ENCODE results near the gene NFATC2IP. TPM values are rescaled to one million over a fixed set of nuclear protein-coding genes. Genes with fewer than 3 reads are reported as not detected.

Gene NFATC2IP
- total and polyA plus RNA-seq, 9 of the 15 experiments (the other 6 are each of a cell fraction or from before 2014, with no cell fraction given): 15.6 to 106 (median 46.9) TPM

DNA sequence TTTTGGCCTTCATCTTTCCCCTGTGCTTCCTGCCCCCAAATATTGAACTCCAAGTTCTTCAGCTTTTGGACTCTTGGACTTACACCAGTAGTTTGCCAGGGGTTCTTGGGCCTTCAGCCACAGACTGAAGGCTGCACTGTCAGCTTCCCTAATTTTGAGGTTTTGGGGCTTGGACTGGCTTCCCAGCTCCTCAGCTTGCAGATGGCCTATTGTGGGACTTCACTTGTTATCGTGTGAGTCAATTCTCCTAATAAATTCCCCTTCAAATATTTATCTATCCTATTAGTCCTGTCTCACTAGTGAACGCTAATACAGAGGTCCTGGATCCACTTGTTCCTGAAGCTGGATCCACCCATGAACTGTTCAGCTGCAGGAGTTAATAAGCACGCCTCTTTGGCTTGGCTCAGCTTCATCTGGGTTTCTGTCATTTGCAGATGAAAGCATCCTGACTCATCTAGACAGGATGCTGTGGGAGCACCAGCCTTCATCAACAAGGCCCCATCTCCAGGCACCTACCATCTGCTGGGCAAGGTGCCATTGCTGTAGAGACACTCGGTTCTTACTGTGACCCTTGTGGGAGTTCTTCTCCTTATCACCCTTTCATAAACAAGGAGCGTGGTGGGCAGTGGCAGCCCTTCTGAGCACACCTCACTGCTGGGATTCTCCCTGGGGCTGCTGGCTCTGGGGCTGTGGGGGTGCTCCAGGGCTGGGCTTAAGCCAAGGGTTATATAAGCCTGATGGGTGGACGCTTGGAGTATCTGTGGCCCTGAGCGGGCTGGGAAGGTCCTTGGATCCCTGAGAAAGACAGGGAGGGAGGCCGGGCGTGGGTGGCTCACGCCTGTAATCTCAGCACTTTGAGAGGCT is 57.2 kb downstream of the NFATC2IP start (continued):
- TF ChIP-seq, protein P1, sequence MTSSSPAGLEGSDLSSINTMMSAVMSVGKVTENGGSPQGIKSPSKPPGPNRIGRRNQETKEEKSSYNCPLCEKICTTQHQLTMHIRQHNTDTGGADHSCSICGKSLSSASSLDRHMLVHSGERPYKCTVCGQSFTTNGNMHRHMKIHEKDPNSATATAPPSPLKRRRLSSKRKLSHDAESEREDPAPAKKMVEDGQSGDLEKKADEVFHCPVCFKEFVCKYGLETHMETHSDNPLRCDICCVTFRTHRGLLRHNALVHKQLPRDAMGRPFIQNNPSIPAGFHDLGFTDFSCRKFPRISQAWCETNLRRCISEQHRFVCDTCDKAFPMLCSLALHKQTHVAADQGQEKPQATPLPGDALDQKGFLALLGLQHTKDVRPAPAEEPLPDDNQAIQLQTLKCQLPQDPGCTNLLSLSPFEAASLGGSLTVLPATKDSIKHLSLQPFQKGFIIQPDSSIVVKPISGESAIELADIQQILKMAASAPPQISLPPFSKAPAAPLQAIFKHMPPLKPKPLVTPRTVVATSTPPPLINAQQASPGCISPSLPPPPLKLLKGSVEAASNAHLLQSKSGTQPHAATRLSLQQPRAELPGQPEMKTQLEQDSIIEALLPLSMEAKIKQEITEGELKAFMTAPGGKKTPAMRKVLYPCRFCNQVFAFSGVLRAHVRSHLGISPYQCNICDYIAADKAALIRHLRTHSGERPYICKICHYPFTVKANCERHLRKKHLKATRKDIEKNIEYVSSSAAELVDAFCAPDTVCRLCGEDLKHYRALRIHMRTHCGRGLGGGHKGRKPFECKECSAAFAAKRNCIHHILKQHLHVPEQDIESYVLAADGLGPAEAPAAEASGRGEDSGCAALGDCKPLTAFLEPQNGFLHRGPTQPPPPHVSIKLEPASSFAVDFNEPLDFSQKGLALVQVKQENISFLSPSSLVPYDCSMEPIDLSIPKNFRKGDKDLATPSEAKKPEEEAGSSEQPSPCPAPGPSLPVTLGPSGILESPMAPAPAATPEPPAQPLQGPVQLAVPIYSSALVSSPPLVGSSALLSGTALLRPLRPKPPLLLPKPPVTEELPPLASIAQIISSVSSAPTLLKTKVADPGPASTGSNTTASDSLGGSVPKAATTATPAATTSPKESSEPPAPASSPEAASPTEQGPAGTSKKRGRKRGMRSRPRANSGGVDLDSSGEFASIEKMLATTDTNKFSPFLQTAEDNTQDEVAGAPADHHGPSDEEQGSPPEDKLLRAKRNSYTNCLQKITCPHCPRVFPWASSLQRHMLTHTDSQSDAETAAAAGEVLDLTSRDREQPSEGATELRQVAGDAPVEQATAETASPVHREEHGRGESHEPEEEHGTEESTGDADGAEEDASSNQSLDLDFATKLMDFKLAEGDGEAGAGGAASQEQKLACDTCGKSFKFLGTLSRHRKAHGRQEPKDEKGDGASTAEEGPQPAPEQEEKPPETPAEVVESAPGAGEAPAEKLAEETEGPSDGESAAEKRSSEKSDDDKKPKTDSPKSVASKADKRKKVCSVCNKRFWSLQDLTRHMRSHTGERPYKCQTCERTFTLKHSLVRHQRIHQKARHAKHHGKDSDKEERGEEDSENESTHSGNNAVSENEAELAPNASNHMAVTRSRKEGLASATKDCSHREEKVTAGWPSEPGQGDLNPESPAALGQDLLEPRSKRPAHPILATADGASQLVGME (CRISPR knock-in tag; IDR thresholded peaks at IDR 0.05): no peak
- TF ChIP-seq NFE2 (IDR thresholded peaks at IDR 0.05; ENCODE audit: low read depth): no peak
- TF ChIP-seq CBX5 (IDR thresholded peaks at IDR 0.05; ENCODE audit: borderline replicate concordance, low read depth): no peak
- no peak for TF ChIP-seq ZNF12 (CRISPR knock-in tag; IDR thresholded peaks at IDR 0.05)
- no peak for TF ChIP-seq RBM17 (IDR thresholded peaks at IDR 0.05; ENCODE audit: borderline replicate concordance, low read depth, low read length)
- TF ChIP-seq, protein P2, sequence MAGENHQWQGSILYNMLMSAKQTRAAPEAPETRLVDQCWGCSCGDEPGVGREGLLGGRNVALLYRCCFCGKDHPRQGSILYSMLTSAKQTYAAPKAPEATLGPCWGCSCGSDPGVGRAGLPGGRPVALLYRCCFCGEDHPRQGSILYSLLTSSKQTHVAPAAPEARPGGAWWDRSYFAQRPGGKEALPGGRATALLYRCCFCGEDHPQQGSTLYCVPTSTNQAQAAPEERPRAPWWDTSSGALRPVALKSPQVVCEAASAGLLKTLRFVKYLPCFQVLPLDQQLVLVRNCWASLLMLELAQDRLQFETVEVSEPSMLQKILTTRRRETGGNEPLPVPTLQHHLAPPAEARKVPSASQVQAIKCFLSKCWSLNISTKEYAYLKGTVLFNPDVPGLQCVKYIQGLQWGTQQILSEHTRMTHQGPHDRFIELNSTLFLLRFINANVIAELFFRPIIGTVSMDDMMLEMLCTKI (IDR thresholded peaks at IDR 0.05; ENCODE audit: partially characterized antibody): no peak
- TF ChIP-seq MEF2A (IDR thresholded peaks at IDR 0.05; ENCODE audit: control insufficient read depth, low read depth, low read length): no peak
- no peak for TF ChIP-seq RFX1 (IDR thresholded peaks at IDR 0.05)
- peak; percentile 47; the same call in 1 of the 2 replicates for TF ChIP-seq FOSL1 (tag; conservative IDR thresholded peaks at IDR 0.05)
- TF ChIP-seq GATAD2B (IDR thresholded peaks at IDR 0.05; ENCODE audit: borderline replicate concordance): no peak
- TF ChIP-seq, protein P3, sequence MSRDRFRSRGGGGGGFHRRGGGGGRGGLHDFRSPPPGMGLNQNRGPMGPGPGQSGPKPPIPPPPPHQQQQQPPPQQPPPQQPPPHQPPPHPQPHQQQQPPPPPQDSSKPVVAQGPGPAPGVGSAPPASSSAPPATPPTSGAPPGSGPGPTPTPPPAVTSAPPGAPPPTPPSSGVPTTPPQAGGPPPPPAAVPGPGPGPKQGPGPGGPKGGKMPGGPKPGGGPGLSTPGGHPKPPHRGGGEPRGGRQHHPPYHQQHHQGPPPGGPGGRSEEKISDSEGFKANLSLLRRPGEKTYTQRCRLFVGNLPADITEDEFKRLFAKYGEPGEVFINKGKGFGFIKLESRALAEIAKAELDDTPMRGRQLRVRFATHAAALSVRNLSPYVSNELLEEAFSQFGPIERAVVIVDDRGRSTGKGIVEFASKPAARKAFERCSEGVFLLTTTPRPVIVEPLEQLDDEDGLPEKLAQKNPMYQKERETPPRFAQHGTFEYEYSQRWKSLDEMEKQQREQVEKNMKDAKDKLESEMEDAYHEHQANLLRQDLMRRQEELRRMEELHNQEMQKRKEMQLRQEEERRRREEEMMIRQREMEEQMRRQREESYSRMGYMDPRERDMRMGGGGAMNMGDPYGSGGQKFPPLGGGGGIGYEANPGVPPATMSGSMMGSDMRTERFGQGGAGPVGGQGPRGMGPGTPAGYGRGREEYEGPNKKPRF (IDR thresholded peaks at IDR 0.05; ENCODE audit: low read depth, low read length): no peak
- no peak for TF ChIP-seq ZKSCAN8 (CRISPR knock-in tag; IDR thresholded peaks at IDR 0.05)
- no peak for TF ChIP-seq NUFIP1 (IDR thresholded peaks at IDR 0.05; ENCODE audit: partially characterized antibody)
- TF ChIP-seq, protein P4, sequence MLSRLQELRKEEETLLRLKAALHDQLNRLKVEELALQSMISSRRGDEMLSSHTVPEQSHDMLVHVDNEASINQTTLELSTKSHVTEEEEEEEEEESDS (CRISPR knock-in tag; IDR thresholded peaks at IDR 0.05): no peak
- TF ChIP-seq CREM (IDR thresholded peaks at IDR 0.05; ENCODE audit: low read depth): peak; percentile 27; the same call in 1 of the 2 replicates
- TF ChIP-seq PRMT5 (CRISPR knock-in tag; IDR thresholded peaks at IDR 0.05): no peak
- TF ChIP-seq, protein P5, sequence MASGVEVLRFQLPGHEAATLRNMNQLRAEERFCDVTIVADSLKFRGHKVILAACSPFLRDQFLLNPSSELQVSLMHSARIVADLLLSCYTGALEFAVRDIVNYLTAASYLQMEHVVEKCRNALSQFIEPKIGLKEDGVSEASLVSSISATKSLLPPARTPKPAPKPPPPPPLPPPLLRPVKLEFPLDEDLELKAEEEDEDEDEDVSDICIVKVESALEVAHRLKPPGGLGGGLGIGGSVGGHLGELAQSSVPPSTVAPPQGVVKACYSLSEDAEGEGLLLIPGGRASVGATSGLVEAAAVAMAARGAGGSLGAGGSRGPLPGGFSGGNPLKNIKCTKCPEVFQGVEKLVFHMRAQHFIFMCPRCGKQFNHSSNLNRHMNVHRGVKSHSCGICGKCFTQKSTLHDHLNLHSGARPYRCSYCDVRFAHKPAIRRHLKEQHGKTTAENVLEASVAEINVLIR (CRISPR knock-in tag; IDR thresholded peaks at IDR 0.05): no peak
- TF ChIP-seq ZNF134 (CRISPR knock-in tag; conservative IDR thresholded peaks at IDR 0.05): no peak

Measured in K562 (cell line).